HG03520 (cell line): ENCODE data around the gene PRUNE2.

Experiments used
- ATAC-seq: cut with Tn5 transposase; IDR thresholded peaks from one replicate; pipeline ENCODE4 v1.9.1; 2021; ENCODE audit warnings: mild to moderate bottlenecking, moderate library complexity; ENCODE audit not compliant: unreplicated experiment

Gene PRUNE2

DNA sequence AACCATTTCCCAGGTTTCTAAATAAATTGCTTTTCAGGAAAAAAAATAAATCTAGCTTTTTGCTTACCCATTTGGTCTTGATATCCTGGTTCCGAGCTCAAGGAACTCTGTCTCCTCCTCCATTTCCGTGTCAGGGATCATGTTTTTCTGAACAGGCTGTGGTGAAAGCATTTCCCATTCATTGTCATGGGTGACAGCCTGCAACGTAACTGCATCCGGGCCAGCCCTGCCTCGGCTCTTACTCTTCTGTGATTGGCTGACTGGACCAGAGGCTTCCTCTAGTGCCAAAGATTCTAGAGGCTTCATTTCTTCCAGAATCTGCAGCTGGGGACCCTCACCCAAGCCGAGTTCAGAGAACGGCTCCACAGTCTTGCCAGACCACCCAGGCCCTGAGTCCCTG is 202.6 kb downstream of the PRUNE2 start:
- no peak for ATAC-seq

- no peak for ATAC-seq
These were observed 204.4 kb downstream of the PRUNE2 start for GRCh38 chr9:76701441-76702039.

DNA sequence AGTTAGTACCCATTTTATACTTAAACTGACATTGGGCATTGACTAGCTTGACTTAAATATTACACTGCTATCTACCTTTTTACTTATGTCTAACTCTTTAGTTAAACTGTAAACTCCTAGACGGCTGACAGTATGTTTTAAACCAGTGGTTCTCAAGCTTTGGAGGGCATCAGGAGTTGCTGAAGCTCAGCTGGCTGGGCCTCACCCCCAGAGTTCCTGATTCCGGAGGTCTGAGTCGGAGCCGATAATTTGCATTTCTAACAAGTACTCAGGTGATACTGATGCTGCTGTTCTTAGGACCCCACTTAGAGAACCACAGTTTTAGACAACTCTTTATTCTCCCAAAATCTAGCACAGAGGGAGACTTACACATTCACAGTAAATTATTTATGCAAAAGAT is 205.0 kb downstream of the PRUNE2 start:
- ATAC-seq: no peak

DNA sequence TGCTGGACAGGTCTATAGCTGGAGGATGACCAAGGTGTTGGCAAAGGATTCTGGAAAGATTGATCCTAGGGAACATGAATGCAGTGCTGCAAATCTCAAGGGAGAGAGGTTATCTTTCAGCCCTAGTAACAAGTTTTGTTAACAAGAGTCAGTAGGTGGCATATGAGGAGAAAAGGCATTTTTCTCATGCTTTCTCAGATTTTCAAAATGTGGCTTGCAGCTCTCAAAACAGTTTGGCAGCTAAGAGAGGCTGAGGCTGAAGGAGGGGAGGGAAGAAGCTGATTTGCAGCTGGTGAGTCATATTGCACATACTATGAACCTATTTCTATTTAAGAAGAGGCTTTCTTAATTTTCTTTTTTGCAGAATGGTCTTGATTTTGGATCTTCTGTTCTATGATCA is 205.9 kb downstream of the PRUNE2 start:
- no peak for ATAC-seq

- ATAC-seq: peak; percentile 37
These were observed 208.4 kb downstream of the PRUNE2 start for GRCh38 chr9:76697554-76697953.

GRCh38 chr9:76697081-76697480 is 208.8 kb downstream of the PRUNE2 start:
- ATAC-seq: no peak

GRCh38 chr9:76693912-76694311 is 212.0 kb downstream of the PRUNE2 start:
- ATAC-seq: no peak

GRCh38 chr9:76692458-76693129 is 213.3 kb downstream of the PRUNE2 start:
- ATAC-seq: no peak

DNA sequence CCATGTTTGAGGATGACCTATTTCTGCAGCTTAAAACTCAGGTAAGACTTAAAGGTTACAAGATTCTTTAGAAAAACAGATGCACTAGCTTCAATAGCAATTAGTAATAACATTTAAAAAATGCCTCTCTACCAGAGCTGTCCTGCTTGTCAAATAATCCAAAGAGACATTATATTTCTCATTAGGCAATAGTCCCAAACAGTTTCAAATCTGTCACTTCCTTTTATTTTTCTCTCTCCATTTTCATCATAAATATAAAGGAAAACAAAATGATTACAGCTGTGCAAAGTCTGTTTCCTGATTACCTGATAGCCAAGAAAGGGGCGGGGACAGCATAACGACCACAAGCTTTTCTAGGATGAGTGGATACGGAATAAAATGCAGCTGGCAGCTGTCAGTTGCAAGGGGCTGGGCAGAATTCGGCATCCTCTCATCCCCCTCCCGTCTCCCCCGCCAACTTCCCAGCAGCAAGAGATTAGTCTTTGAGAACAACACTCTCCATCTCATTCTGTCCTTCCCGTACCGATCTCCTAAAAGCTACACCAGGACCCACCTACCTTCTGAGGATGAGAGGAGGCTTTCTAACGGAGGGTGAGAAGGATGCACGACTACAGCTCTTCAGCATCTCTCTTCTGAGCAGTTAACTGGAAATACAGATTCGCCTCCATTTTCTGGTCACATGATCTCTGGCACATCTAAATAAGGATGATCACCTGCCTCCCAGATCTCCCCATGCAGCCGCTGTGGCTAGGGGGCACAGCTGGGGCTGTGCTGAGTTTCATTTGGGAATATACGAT is 214.2 kb downstream of the PRUNE2 start:
- ATAC-seq: no peak

- no peak for ATAC-seq
These were observed 214.9 kb downstream of the PRUNE2 start for GRCh38 chr9:76690973-76691370.

GRCh38 chr9:76690246-76690972 is 215.5 kb downstream of the PRUNE2 start:
- ATAC-seq: no peak

GRCh38 chr9:76688471-76689238 is 217.3 kb downstream of the PRUNE2 start:
- no peak for ATAC-seq

GRCh38 chr9:76687861-76688391 is 218.0 kb downstream of the PRUNE2 start:
- peak; percentile 49 for ATAC-seq

GRCh38 chr9:76686756-76687155 is 219.2 kb downstream of the PRUNE2 start:
- ATAC-seq: no peak

GRCh38 chr9:76684213-76684612 is 221.7 kb downstream of the PRUNE2 start:
- ATAC-seq: no peak

DNA sequence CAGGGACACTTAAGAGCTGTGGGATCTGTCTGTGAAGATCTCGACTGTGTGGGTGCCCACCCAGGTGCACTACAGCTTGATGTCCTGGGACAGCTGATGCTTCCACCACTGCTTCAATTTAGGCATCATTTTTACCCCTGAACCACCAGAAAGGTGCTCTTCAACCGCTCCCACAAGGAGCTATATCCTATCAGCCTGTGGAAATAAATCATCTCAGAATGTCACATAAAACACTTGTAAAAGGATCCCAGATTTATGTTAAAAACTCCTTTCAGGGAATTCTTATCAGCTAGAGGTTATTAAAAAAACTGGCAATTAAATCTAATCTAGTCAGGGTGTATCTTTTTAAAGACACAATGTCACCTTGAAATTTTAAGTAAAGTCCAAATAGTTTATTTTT is 224.4 kb downstream of the PRUNE2 start:
- ATAC-seq: no peak

DNA sequence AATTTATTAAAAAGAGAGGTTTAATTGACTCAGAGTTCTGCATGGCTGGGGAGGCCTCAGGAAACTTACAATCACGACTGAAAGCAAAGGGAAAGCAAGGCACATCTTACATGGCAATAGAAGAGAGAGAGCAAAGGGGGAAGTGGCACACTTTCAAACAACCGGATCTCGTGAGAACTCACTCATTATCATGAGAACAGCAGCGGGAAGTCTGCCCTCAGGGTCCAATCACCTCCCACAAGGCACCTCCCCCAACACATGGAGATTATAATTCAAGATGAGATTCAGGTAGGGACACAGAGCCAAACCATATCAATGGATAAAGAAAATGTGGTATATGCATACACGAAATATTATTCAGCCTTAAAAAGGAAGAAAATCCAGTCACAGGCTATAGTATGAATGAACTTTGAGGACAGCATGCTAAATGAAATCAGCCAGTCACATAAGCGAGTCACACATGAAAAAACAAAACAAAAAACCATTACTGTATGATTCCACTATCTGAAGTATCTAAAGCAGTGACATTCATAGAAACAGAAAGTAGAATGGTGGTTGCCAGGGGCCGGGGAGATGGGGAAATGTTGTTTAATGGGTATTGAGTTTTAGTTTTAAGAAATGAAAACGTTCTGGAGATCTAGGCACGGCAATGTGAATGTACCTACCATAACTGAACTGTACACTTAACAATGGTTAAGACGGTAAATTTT is 225.0 kb downstream of the PRUNE2 start:
- ATAC-seq: no peak

DNA sequence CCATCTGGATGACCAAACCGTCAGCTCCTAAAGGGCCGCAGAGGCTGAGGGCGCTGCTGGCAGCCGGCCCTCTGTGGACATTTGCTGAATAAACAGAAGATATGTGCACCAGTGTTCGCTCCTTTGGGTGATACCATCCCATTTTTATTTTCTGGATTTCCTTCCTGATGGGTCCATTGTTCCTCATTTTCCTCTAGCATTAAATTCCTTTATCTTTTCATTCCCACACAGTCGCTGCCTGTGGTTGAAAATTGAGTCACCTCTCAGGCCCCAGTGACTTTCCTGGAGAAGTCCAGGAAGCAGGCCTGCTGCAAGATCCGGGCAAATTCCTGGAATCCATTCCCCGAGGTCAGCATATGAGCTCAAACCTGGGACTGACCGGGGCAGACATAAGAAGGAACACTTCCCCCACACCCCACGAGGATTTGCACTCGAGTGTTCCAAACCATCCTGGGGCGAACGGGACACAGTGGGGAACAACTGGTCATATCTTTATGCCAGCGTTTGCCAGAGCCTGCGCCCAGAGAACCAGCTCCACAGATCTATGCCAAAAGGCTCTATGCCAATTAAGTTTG is 228.3 kb downstream of the PRUNE2 start:
- no peak for ATAC-seq

DNA sequence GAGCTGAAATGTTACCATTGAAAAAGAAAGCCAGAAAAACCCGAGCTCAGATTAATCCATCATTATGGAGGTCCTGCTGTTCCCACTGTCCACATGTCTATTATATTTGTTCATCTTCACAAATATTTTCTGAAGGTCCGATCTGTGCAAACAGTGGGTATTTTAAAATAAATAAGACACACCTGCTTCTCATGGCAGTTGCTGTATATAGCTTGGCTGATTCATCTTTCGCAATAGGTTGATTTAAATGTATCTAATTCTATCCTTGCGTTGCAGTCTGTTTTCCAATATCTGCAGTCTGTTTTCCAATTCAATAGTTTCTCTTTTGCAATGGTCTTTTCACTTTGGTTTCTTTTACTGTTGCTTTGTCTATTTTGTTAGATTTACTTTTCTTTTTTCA is 229.1 kb downstream of the PRUNE2 start:
- no peak for ATAC-seq
